H9 (cell line): ENCODE measurements around the gene SCCPDH. TPM values are rescaled to one million over a fixed set of nuclear protein-coding genes. Genes with fewer than 3 reads are reported as not detected.

Source experiments
- DNase-seq: peaks from one replicate; pipeline ENCODE4 v3.0.0-alpha.2; 2017
- H2AFZ ChIP-seq: one replicate; pipeline ENCODE4 v1.6.1; 2013; ENCODE audit warnings: mild to moderate bottlenecking, low read length, control low read depth, moderate library complexity
- H2AK5ac ChIP-seq: 2 replicates; pipeline ENCODE4 v1.6.1; 2013; ENCODE audit warnings: low read length, control low read depth, mixed read lengths; ENCODE audit not compliant: insufficient read length
- H2BK120ac ChIP-seq: one replicate; pipeline ENCODE4 v1.6.1; 2013; ENCODE audit warnings: low read depth, mild to moderate bottlenecking, low read length, control low read depth, inconsistent platforms; ENCODE audit not compliant: poor library complexity, severe bottlenecking
- H2BK12ac ChIP-seq: 2 replicates; pipeline ENCODE4 v1.6.1; 2013; ENCODE audit warnings: low read length, control low read depth, mixed read lengths, low read depth; ENCODE audit not compliant: insufficient read length
- H2BK15ac ChIP-seq: 2 replicates; pipeline ENCODE4 v1.6.1; 2013; ENCODE audit warnings: low read depth, low read length, control low read depth
- H2BK20ac ChIP-seq: one replicate; pipeline ENCODE4 v1.6.1; 2013; ENCODE audit warnings: low read depth, mild to moderate bottlenecking, low read length, control low read depth, inconsistent platforms; ENCODE audit not compliant: poor library complexity, severe bottlenecking
- H2BK5ac ChIP-seq: 2 replicates; pipeline ENCODE4 v1.6.1; 2013; ENCODE audit warnings: low read length, control low read depth, mixed read lengths; ENCODE audit not compliant: insufficient read length
- H3K14ac ChIP-seq: 2 replicates; pipeline ENCODE4 v1.6.1; 2013; ENCODE audit warnings: low read length, control low read depth; ENCODE audit not compliant: insufficient read depth
- H3K18ac ChIP-seq: 2 replicates; pipeline ENCODE4 v1.6.1; 2013; ENCODE audit warnings: low read depth, mild to moderate bottlenecking, mixed read lengths, low read length, control low read depth; ENCODE audit not compliant: insufficient read length
- H3K23ac ChIP-seq: 2 replicates; pipeline ENCODE4 v1.6.1; 2013; ENCODE audit warnings: low read length, control low read depth, mixed read lengths, low read depth; ENCODE audit not compliant: insufficient read length
- H3K23me2 ChIP-seq: 2 replicates; pipeline ENCODE4 v1.6.1; 2013; ENCODE audit warnings: low read depth, mild to moderate bottlenecking, mixed read lengths, low read length, control low read depth; ENCODE audit not compliant: insufficient read length, poor library complexity, severe bottlenecking
- H3K27ac ChIP-seq: 2 replicates; pipeline ENCODE4 v1.5.1; 2013; ENCODE audit warnings: low read length, control low read depth, mixed read lengths, low read depth; ENCODE audit not compliant: insufficient read length
- H3K27me3 ChIP-seq: 2 replicates; pipeline ENCODE4 v1.6.1; 2013; ENCODE audit warnings: low read length, control low read depth, inconsistent platforms; ENCODE audit not compliant: insufficient read depth
- H3K4ac ChIP-seq: 2 replicates; pipeline ENCODE4 v1.6.1; 2013; ENCODE audit warnings: low read depth, mild to moderate bottlenecking, control low read depth, inconsistent platforms, low read length, moderate library complexity
- H3K4me1 ChIP-seq: 2 replicates; pipeline ENCODE4 v1.6.1; 2013; ENCODE audit warnings: low read length, control low read depth, inconsistent platforms; ENCODE audit not compliant: insufficient read depth
- H3K4me2 ChIP-seq: 2 replicates; pipeline ENCODE4 v1.6.1; 2013; ENCODE audit warnings: low read length, control low read depth, mixed read lengths; ENCODE audit not compliant: insufficient read length, insufficient read depth
- H3K56ac ChIP-seq: 2 replicates; pipeline ENCODE4 v1.6.1; 2013; ENCODE audit warnings: low read depth, mild to moderate bottlenecking, mixed read lengths, low read length, control low read depth; ENCODE audit not compliant: insufficient read length
- H3K79me1 ChIP-seq: 2 replicates; pipeline ENCODE4 v1.6.1; 2013; ENCODE audit warnings: low read depth, mild to moderate bottlenecking, moderate library complexity, low read length, control low read depth, inconsistent platforms; ENCODE audit not compliant: insufficient read depth, poor library complexity, severe bottlenecking
- H3K79me2 ChIP-seq: 2 replicates; pipeline ENCODE4 v1.6.1; 2013; ENCODE audit warnings: low read length, control low read depth, inconsistent platforms; ENCODE audit not compliant: insufficient read depth
- H3K9ac ChIP-seq: 2 replicates; pipeline ENCODE4 v1.6.1; 2013; ENCODE audit warnings: low read length, control low read depth, mixed read lengths; ENCODE audit not compliant: insufficient read length; ENCODE audit errors: extremely low read depth
- H3K9me3 ChIP-seq: one replicate; pipeline ENCODE4 v1.6.1; 2013; ENCODE audit warnings: low read depth, low read length, inconsistent platforms; ENCODE audit not compliant: control insufficient read depth
- H3T11ph ChIP-seq: one replicate; pipeline ENCODE4 v1.6.1; 2013; ENCODE audit warnings: mild to moderate bottlenecking, low read length, control low read depth, inconsistent platforms
- H4K20me1 ChIP-seq: one replicate; pipeline ENCODE4 v1.6.1; 2013; ENCODE audit not compliant: control insufficient read depth, insufficient read length, insufficient read depth
- H4K5ac ChIP-seq: 2 replicates; pipeline ENCODE4 v1.6.1; 2013; ENCODE audit warnings: low read depth, mild to moderate bottlenecking, mixed read lengths, low read length, control low read depth; ENCODE audit not compliant: insufficient read length
- H4K8ac ChIP-seq: replicated peaks from 2 replicates; pipeline ENCODE4 v1.6.1; 2013; ENCODE audit warnings: low read length, control low read depth, mixed read lengths, low read depth; ENCODE audit not compliant: insufficient read length
- H4K91ac ChIP-seq: 2 replicates; pipeline ENCODE4 v1.6.1; 2013; ENCODE audit warnings: low read depth, mild to moderate bottlenecking, moderate library complexity, mixed read lengths, low read length, control low read depth; ENCODE audit not compliant: insufficient read length
- H3K27ac Mint-ChIP-seq, 3 experiments: 2 replicates in 2 of 3; 3 replicates in 1 of 3; pipeline ENCODE4 v1.8.0; 2020 to 2021; ENCODE audit warnings: mixed read lengths in 3 of 3, mild to moderate bottlenecking in 1 of 3, moderate library complexity in 1 of 3
- H3K27me3 Mint-ChIP-seq: 2 replicates; pipeline ENCODE4 v1.8.0; 2021; ENCODE audit warnings: low read depth, mild to moderate bottlenecking, moderate library complexity, mixed read lengths
- H3K36me3 Mint-ChIP-seq, 3 experiments: 2 replicates in 2 of 3; 3 replicates in 1 of 3; pipeline ENCODE4 v1.8.0; 2020 to 2021; ENCODE audit warnings: low read depth in 3 of 3, mixed read lengths in 3 of 3; ENCODE audit not compliant: insufficient read depth in 1 of 3
- H3K4me1 Mint-ChIP-seq, 2 experiments: 2 replicates each; pipeline ENCODE4 v1.8.0; 2020; ENCODE audit warnings: mixed read lengths in 2 of 2
- H3K4me3 Mint-ChIP-seq, 2 experiments: 2 replicates in 1 of 2; 3 replicates in 1 of 2; pipeline ENCODE4 v1.8.0; 2020 to 2021; ENCODE audit warnings: mild to moderate bottlenecking in 2 of 2, mixed read lengths in 2 of 2, moderate library complexity in 1 of 2
- H3K9me3 Mint-ChIP-seq, 2 experiments: 2 replicates in 1 of 2; 3 replicates in 1 of 2; pipeline ENCODE4 v1.8.0; 2020; ENCODE audit warnings: mild to moderate bottlenecking in 2 of 2, mixed read lengths in 2 of 2, moderate library complexity in 1 of 2
- CTCF ChIP-seq: fragments of 200-600 bp; sonication (generic); conservative IDR thresholded peaks from 3 replicates; pipeline ENCODE4 v1.8.0; 2021; ENCODE audit warnings: antibody characterized with exemption, mild to moderate bottlenecking
- WGBS: extraction: QIAGEN DNeasy Blood & Tissue Kit; methylation state at CpG from one replicate; pipeline ENCODE4 v1.1.7; 2013; ENCODE audit warnings: missing lambda C conversion rate, low lambda C conversion rate, mixed read lengths; ENCODE audit not compliant: insufficient read length; ENCODE audit errors: extremely low coverage; 5-methylcytosine and 5-hydroxymethylcytosine counted together
- total RNA-seq: library from RNA; stranded (reverse); gene quantifications from 2 replicates; pipeline ENCODE4 v1.2.1, GENCODE V29; 2021

Gene SCCPDH
- total RNA-seq, 1 experiment from 2014 or later: 20.7 TPM

- H3K79me1 ChIP-seq: no peaks in the 10 kb centered on the region
- TF ChIP-seq CTCF: no peak
- no peak overlapping the region for H3K18ac ChIP-seq
- H4K8ac ChIP-seq: no peak overlapping the region
- H2BK15ac ChIP-seq: no peak overlapping the region
- H3K56ac ChIP-seq: no peak overlapping the region
- H3K9me3 Mint-ChIP-seq: peaks cover 3 to 5% of the 10 kb centered on the region in 2 experiments; a peak in 3 of 5 replicates
- no peak overlapping the region for H3T11ph ChIP-seq
- no peak overlapping the region for H3K9ac ChIP-seq
- H4K5ac ChIP-seq: no peak overlapping the region
- no peak overlapping the region for H2AFZ ChIP-seq
- no peak overlapping the region for H3K4me2 ChIP-seq
- no peaks in the 10 kb centered on the region for H3K23me2 ChIP-seq
- H3K23ac ChIP-seq: no peak overlapping the region
- no peaks in the 10 kb centered on the region for H3K9me3 ChIP-seq
- H3K27ac Mint-ChIP-seq: no peak overlapping the region
- H3K27me3 ChIP-seq: no peaks in the 10 kb centered on the region
- no CpG with 5 or more reads among the region's 3 CpGs for WGBS
- no peak overlapping the region for H3K4ac ChIP-seq
- H3K27ac ChIP-seq: no peak overlapping the region
- no peaks in the 10 kb centered on the region for H3K4me1 Mint-ChIP-seq
- no peaks in the 10 kb centered on the region for H3K79me2 ChIP-seq
- peaks cover 2% of the 10 kb centered on the region; the same call in 1 of the 2 replicates for H3K27me3 Mint-ChIP-seq
- no peak overlapping the region for H2BK5ac ChIP-seq
- no peaks in the 10 kb centered on the region for H3K4me1 ChIP-seq
- DNase-seq: no peak
- H4K20me1 ChIP-seq: no peaks in the 10 kb centered on the region
- H4K91ac ChIP-seq: no peak overlapping the region
- no peak overlapping the region for H2BK20ac ChIP-seq
- H2AK5ac ChIP-seq: no peak overlapping the region
- no peak overlapping the region for H3K4me3 Mint-ChIP-seq
- no peak overlapping the region for H2BK12ac ChIP-seq
- H3K36me3 Mint-ChIP-seq: peaks cover 0 to 4% (median 1%) of the 10 kb centered on the region in 3 experiments; a peak in 3 of 7 replicates
- no peak overlapping the region for H2BK120ac ChIP-seq
- no peak overlapping the region for H3K14ac ChIP-seq
These were observed 18.8 kb upstream of the SCCPDH start for GRCh38 chr1:246705368-246705767.
